K562 (cell line): ENCODE measurements around the gene DYNLL1. TPM values are rescaled to one million over a fixed set of nuclear protein-coding genes. Genes with fewer than 3 reads are reported as not detected.

Experiments
- BHLHE40 ChIP-seq: IDR thresholded peaks from 2 replicates; pipeline ENCODE4 v1.6.1; 2011; ENCODE audit warnings: low read length, improper control_type of control experiment
- CEBPB ChIP-seq: fragments of 450-650 bp; IDR thresholded peaks from 2 replicates; pipeline ENCODE4 v1.6.1; 2016; ENCODE audit warnings: missing genetic modification characterization, missing compliant biosample characterization
- CREBBP ChIP-seq: IDR thresholded peaks from one replicate; pipeline ENCODE4 v1.6.1; 2012; ENCODE audit warnings: low read depth, mild to moderate bottlenecking, control low read depth, inconsistent platforms, low read length
- CTCF ChIP-seq, 3 experiments: IDR thresholded peaks in 2 of 3; conservative IDR thresholded peaks in 1 of 3; 2 replicates each; pipeline ENCODE4 v1.5.1; 2011 to 2012; ENCODE audit warnings: low read length in 3 of 3, mild to moderate bottlenecking in 3 of 3, control low read depth in 2 of 3, improper control_type of control experiment in 1 of 3, inconsistent platforms in 1 of 3, low read depth in 1 of 3, mixed read lengths in 1 of 3, moderate library complexity in 1 of 3; ENCODE audit not compliant: insufficient read depth in 2 of 3
- CXXC5 ChIP-seq: fragments of 250-450 bp; sonication (Bioruptor Pico); IDR thresholded peaks from 2 replicates; pipeline ENCODE4 v1.8.0; 2022; ENCODE audit warnings: inconsistent platforms, mild to moderate bottlenecking, moderate library complexity
- E2F1 ChIP-seq: sonication (generic); formaldehyde crosslinking; IDR thresholded peaks from 2 replicates; pipeline ENCODE4 v1.8.1; 2023; ENCODE audit warnings: mild to moderate bottlenecking, missing genetic modification reagents, moderate library complexity
- EP300 ChIP-seq: IDR thresholded peaks from 2 replicates; pipeline ENCODE4 v1.6.1; 2012; ENCODE audit warnings: low read length, improper control_type of control experiment
- ETS1 ChIP-seq: conservative IDR thresholded peaks from 2 replicates; pipeline ENCODE4 v1.6.1; 2011; ENCODE audit warnings: low read depth, mild to moderate bottlenecking, low read length; ENCODE audit not compliant: control insufficient read depth
- HNRNPL ChIP-seq: fragments of 200-400 bp; formaldehyde crosslinking; IDR thresholded peaks from 2 replicates; pipeline ENCODE4 v1.6.1; 2017; ENCODE audit warnings: low read depth, mild to moderate bottlenecking, low read length
- HOMEZ ChIP-seq: fragments of 250-450 bp; sonication (Bioruptor Pico); IDR thresholded peaks from 2 replicates; pipeline ENCODE4 v1.4.0; 2020; ENCODE audit warnings: mild to moderate bottlenecking, moderate library complexity
- MTA3 ChIP-seq: fragments of 450-650 bp; formaldehyde crosslinking; IDR thresholded peaks from 2 replicates; pipeline ENCODE4 v1.6.1; 2017; ENCODE audit warnings: mild to moderate bottlenecking, borderline replicate concordance
- NCOA6 ChIP-seq: fragments of 450-650 bp; IDR thresholded peaks from 2 replicates; pipeline ENCODE4 v1.6.1; 2017; ENCODE audit warnings: mild to moderate bottlenecking
- PCBP1 ChIP-seq: fragments of 200-400 bp; formaldehyde crosslinking; IDR thresholded peaks from 2 replicates; pipeline ENCODE4 v1.6.1; 2018; ENCODE audit warnings: mild to moderate bottlenecking, low read depth, low read length; ENCODE audit not compliant: poor library complexity, severe bottlenecking
- SIN3A ChIP-seq, 2 experiments: fragments of 150-350 bp in 1 of 2; IDR thresholded peaks; 2 replicates each; pipeline ENCODE4 v1.6.1; 2011 to 2016; ENCODE audit warnings: borderline replicate concordance in 2 of 2, low read depth in 2 of 2, low read length in 2 of 2, mild to moderate bottlenecking in 2 of 2, moderate library complexity in 2 of 2; ENCODE audit not compliant: control insufficient read depth in 1 of 2
- SUPT5H ChIP-seq: fragments of 450-650 bp; IDR thresholded peaks from 2 replicates; pipeline ENCODE4 v1.6.1; 2016
- ZNF175 ChIP-seq: fragments of 200-800 bp; sonication (Bioruptor generic); IDR thresholded peaks from 2 replicates; pipeline ENCODE4 v1.6.1; 2016; ENCODE audit warnings: low read depth, mild to moderate bottlenecking, missing genetic modification characterization, missing compliant biosample characterization
- ZNF696 ChIP-seq: fragments of 250-450 bp; sonication (Bioruptor Pico); conservative IDR thresholded peaks from 2 replicates; pipeline ENCODE4 v1.4.0; 2020; ENCODE audit warnings: mild to moderate bottlenecking, moderate library complexity
- ZNF740 ChIP-seq, 3 experiments: fragments of 200-800 bp in 1 of 3; sonication (Bioruptor generic) in 1 of 3; sonication (generic) in 1 of 3; formaldehyde crosslinking in 1 of 3; IDR thresholded peaks; 2 replicates each; pipeline versions ENCODE4 v1.6.1 to v1.8.0; 2016 to 2022; ENCODE audit warnings: mild to moderate bottlenecking in 2 of 3, missing compliant biosample characterization in 2 of 3, missing genetic modification characterization in 2 of 3, missing genetic modification reagents in 1 of 3
- ZNF76 ChIP-seq: fragments of 250-450 bp; sonication (Bioruptor Pico); IDR thresholded peaks from 2 replicates; pipeline ENCODE4 v1.4.0; 2020; ENCODE audit warnings: mild to moderate bottlenecking, moderate library complexity, borderline replicate concordance
- polyA plus RNA-seq, 8 experiments: library from polyadenylated mRNA; depleted of rRNA in 4 of 8; stranded (reverse) in 5 of 8; unstranded in 3 of 8; fragments of >200 nt; fragmentation: Nextera tagmentation in 2 of 8; fragmentation: Illumina TruSeq in 1 of 8; extraction: Ambion mirVana in 2 of 8; extraction: Trizol in 1 of 8; gene quantifications; 2 replicates each; pipeline versions ENCODE4 v1.2.1 to v1.2.3, GENCODE V29; 2011 to 2014; ENCODE audit warnings: inconsistent platforms in 1 of 8, missing spikeins in 1 of 8
- total RNA-seq, 7 experiments: library from RNA; depleted of rRNA in 6 of 7; stranded (reverse); fragments of >200 nt in 6 of 7; fragmentation: Illumina TruSeq in 2 of 7; extraction: Trizol in 2 of 7; gene quantifications; 2 replicates each; pipeline versions ENCODE4 v1.2.1 to v1.2.3, GENCODE V29; 2011 to 2021; ENCODE audit warnings: low replicate concordance in 1 of 7

Gene DYNLL1
- total and polyA plus RNA-seq, 9 of the 15 experiments (the other 6 are each of a cell fraction or from before 2014, with no cell fraction given) = 303 to 1,112 (median 468) TPM

GRCh38 chr12:120495731-120496412 is at the start of gene DYNLL1 (continued):
- TF ChIP-seq CTCF (IDR thresholded peaks at IDR 0.05 in 2 of 3, conservative IDR thresholded peaks at IDR 0.05 in 1 of 3; ENCODE audit: insufficient read depth in 2 of 3, low read depth in 1 of 3, low read length in 3 of 3) (peak in 1 of 3 experiments; percentile 4; a peak in 1 of 6 replicates), HNRNPL (no peak), CXXC5 (peak; percentile 84), SUPT5H (peak; percentile 93), PCBP1 (peak; percentile 74), NCOA6 (no peak), SIN3A (IDR thresholded peaks at IDR 0.05; ENCODE audit: borderline replicate concordance in 2 of 2, control insufficient read depth in 1 of 2, low read depth in 2 of 2, low read length in 2 of 2) (peak; percentile 98 to 99), EP300 (peak; percentile 17; the same call in 1 of the 2 replicates), ZNF175 (CRISPR knock-in tag) (no peak), ZNF696 (CRISPR knock-in tag) (no peak), BHLHE40 (0 out of 2 replicates have a peak, but pooled peaks have one; percentile 6), ZNF76 (0 out of 2 replicates have a peak, but pooled peaks have one; percentile 51), CREBBP (peak; percentile 100), E2F1 (0 out of 2 replicates have a peak, but pooled peaks have one; percentile 15), ETS1 (peak; percentile 92), ZNF740 (CRISPR knock-in tag; IDR thresholded peaks at IDR 0.05) (peak; percentile 88), ZNF740 (tag; IDR thresholded peaks at IDR 0.05) (peak in 1 of 2 experiments; percentile 94; a peak in 1 of 4 replicates), MTA3 (peak; percentile 100), CEBPB (no peak), HOMEZ (no peak)
